Activated CD4-positive, alpha-beta T cell treated with anti-CD3 and anti-CD28 coated beads, Interleukin-10, Interleukin-2, amounts not matched to agents 100 ng/mL and 50 ng/mL, durations not matched to agents 16 hours and 8 hours (primary cell): ENCODE measurements around the gene DUSP11.
"Not testable (repeated sequence)": the region's sequence is repeated elsewhere in the genome, so short reads cannot be mapped to it uniquely, and the experiment has no call there.

ENCODE experiments used
- DNase-seq: peaks from one replicate; pipeline ENCODE4 v3.0.0-alpha.2; 2020

The DUSP11 gene

GRCh38 chr2:73770725-73771124 is 9.2 kb downstream of the DUSP11 start:
- no peak for DNase-seq

GRCh38 chr2:73766994-73767393 is 12.9 kb downstream of the DUSP11 start:
- DNase-seq: no peak

GRCh38 chr2:73766349-73766748 is 13.6 kb downstream of the DUSP11 start:
- no peak for DNase-seq

- no peak for DNase-seq
Observed at GRCh38 chr2:73764945-73765344, 15.0 kb downstream of the DUSP11 start.

- DNase-seq: no peak
Observed at GRCh38 chr2:73762571-73762970, 17.3 kb downstream of the DUSP11 start.

GRCh38 chr2:73759904-73760303 is 20.0 kb downstream of the DUSP11 start:
- no peak for DNase-seq

- no peak for DNase-seq
Observed at GRCh38 chr2:73759285-73759764, 20.6 kb downstream of the DUSP11 start.

- DNase-seq: not testable (repeated sequence)
Observed at GRCh38 chr2:73754332-73754731, 25.6 kb downstream of the DUSP11 start.

- DNase-seq: no peak
Observed at GRCh38 chr2:73749314-73749713, 30.6 kb downstream of the DUSP11 start.

- no peak for DNase-seq
Observed at GRCh38 chr2:73746877-73747208, 33.1 kb downstream of the DUSP11 start.

GRCh38 chr2:73746015-73746876 is 33.7 kb downstream of the DUSP11 start:
- DNase-seq: no peak

- DNase-seq: no peak
Observed at GRCh38 chr2:73740767-73741166, 39.1 kb downstream of the DUSP11 start.

- DNase-seq: no peak
Observed at GRCh38 chr2:73739101-73739500, 40.8 kb downstream of the DUSP11 start.

- peak; percentile 99 for DNase-seq
Observed at GRCh38 chr2:73736855-73737779, 42.8 kb downstream of the DUSP11 start, which contains the start of gene TPRKB. Gene TPRKB, minus strand, starts transcription at chr2:73737345. Its CDS starts 2,776 bp downstream, at chr2:73734569.

- no peak for DNase-seq
Observed at GRCh38 chr2:73736378-73736777, 43.5 kb downstream of the DUSP11 start.

GRCh38 chr2:73730810-73731209 is 49.1 kb downstream of the DUSP11 start:
- DNase-seq: no peak

- DNase-seq: no peak
Observed at GRCh38 chr2:73728711-73729110, 51.2 kb downstream of the DUSP11 start.

- DNase-seq: no peak
Observed at GRCh38 chr2:73728043-73728442, 51.9 kb downstream of the DUSP11 start.

- DNase-seq: not testable (repeated sequence)
Observed at GRCh38 chr2:73726657-73727056, 53.2 kb downstream of the DUSP11 start.

GRCh38 chr2:73718851-73719621 is 60.9 kb downstream of the DUSP11 start:
- no peak for DNase-seq

- DNase-seq: no peak
Observed at GRCh38 chr2:73718421-73718820, 61.5 kb downstream of the DUSP11 start.

- DNase-seq: not testable (repeated sequence)
Observed at GRCh38 chr2:73717695-73718094, 62.2 kb downstream of the DUSP11 start.

GRCh38 chr2:73717251-73717606 is 62.7 kb downstream of the DUSP11 start:
- no peak for DNase-seq
